Natural killer cell (primary cell): ENCODE data around the gene GUCY2C. TPM values are rescaled to one million over a fixed set of nuclear protein-coding genes. Genes with fewer than 3 reads are reported as not detected.

ENCODE experiments used
- ATAC-seq, 3 donors: fragments of 150-1000 bp in 2 of 3; fragments of 200-7000 bp in 1 of 3; cut with Tn5 transposase; 1 replicate in 1 of 3; 2 replicates in 2 of 3; pipeline ENCODE4 v1.10.0; 2021; ENCODE audit warnings: mild to moderate bottlenecking in 2 of 3, moderate library complexity in 2 of 3
- DNase-seq, 2 donors: peaks; one replicate each; pipeline versions ENCODE4 v3.0.0 to v3.0.0-alpha.2; 2013 to 2021; ENCODE audit warnings: mixed read lengths in 1 of 2
- H3K27ac ChIP-seq: one replicate; pipeline ENCODE4 v1.5.1; 2013; ENCODE audit warnings: mild to moderate bottlenecking, low read length
- H3K27me3 ChIP-seq: one replicate; pipeline ENCODE4 v1.6.1; 2013; ENCODE audit warnings: low read length; ENCODE audit not compliant: control insufficient read depth, insufficient read depth
- H3K36me3 ChIP-seq: one replicate; pipeline ENCODE4 v1.6.1; 2013; ENCODE audit warnings: low read length; ENCODE audit not compliant: control insufficient read depth, insufficient read depth
- H3K4me1 ChIP-seq: one replicate; pipeline ENCODE4 v1.6.1; 2013; ENCODE audit warnings: low read length; ENCODE audit not compliant: control insufficient read depth, insufficient read depth
- H3K4me3 ChIP-seq: one replicate; pipeline ENCODE4 v1.5.1; 2013; ENCODE audit warnings: low read length
- H3K9me3 ChIP-seq: one replicate; pipeline ENCODE4 v1.6.1; 2013; ENCODE audit warnings: low read length; ENCODE audit not compliant: control insufficient read depth, insufficient read depth
- H3K27ac Mint-ChIP-seq, 2 donors: one replicate each; pipeline ENCODE4 v1.8.0; 2022; ENCODE audit warnings: mild to moderate bottlenecking in 2 of 2, mixed read lengths in 2 of 2, moderate library complexity in 1 of 2
- H3K27me3 Mint-ChIP-seq, 2 donors: one replicate each; pipeline ENCODE4 v1.8.0; 2022; ENCODE audit warnings: low read depth in 2 of 2, mixed read lengths in 2 of 2
- H3K36me3 Mint-ChIP-seq: one replicate; pipeline ENCODE4 v1.8.0; 2022; ENCODE audit warnings: mixed read lengths
- H3K4me1 Mint-ChIP-seq, 2 donors: one replicate each; pipeline ENCODE4 v1.8.0; 2022; ENCODE audit warnings: mixed read lengths in 2 of 2
- H3K4me3 Mint-ChIP-seq: one replicate; pipeline ENCODE4 v1.8.0; 2022; ENCODE audit warnings: mild to moderate bottlenecking, moderate library complexity, mixed read lengths
- H3K9me3 Mint-ChIP-seq, 2 donors: one replicate each; pipeline ENCODE4 v1.8.0; 2022; ENCODE audit warnings: mixed read lengths in 2 of 2
- WGBS: methylation state at CpG from one replicate; pipeline ENCODE4 v1.1.7; 2013; ENCODE audit warnings: missing lambda C conversion rate; ENCODE audit not compliant: insufficient coverage; 5-methylcytosine and 5-hydroxymethylcytosine counted together
- intact Hi-C: fragments of 100-400 bp; cut with micrococcal nuclease; formaldehyde crosslinking; loops from one replicate; pipeline ENCODE4 v1.14.2; 2022
- total RNA-seq, 4 donors: library from RNA; stranded (reverse); fragments of 120-200 nt in 1 of 4; gene quantifications; one replicate each; pipeline versions ENCODE4 v1.2.3 to v1.2.4, GENCODE V29; 2013 to 2022
- TF ChIP-seq, protein P1 (sequence below): fragments of 200-600 bp; IDR thresholded peaks from one replicate; pipeline ENCODE4 v1.8.0; 2022; ENCODE audit warnings: antibody characterized with exemption

GUCY2C gene
- total RNA-seq, 3 donors from 2014 or later (not counting 1 experiment from before 2014, with no cell fraction given), result not detected

DNA sequence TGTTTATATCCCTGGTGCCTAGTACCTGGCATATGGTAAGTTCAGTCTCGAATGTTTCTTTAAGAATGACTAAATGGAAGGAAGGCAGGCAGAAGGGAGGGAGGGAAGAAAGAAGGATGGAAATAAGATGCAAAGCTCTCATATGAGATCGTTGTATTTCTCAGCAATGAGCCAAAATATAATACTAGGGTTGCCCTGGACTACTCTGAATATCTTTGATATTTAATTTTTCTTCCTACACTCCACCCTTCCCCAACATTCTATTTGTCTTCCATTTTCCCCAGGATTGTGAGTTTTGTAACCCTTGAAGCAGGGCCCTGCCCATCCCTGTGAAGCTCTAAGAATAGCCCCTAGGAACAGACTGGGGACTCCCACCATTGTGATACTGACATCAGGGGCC lies 43.9 kb downstream of the GUCY2C start:
- Histone ChIP-seq H3K27ac (no peak overlapping the region), H3K9me3 (no peaks in the 10 kb centered on the region), H3K4me3 (no peak overlapping the region), H3K4me1 (no peaks in the 10 kb centered on the region), H3K27me3 (no peaks in the 10 kb centered on the region), H3K36me3 (no peaks in the 10 kb centered on the region)
- Mint-ChIP-seq H3K4me3 (no peak overlapping the region), H3K27ac (no peak overlapping the region), H3K36me3 (no peaks in the 10 kb centered on the region), H3K9me3 (no peaks in the 10 kb centered on the region), H3K27me3 (peaks cover 8 to 25% of the 10 kb centered on the region in 2 donors), H3K4me1 (no peaks in the 10 kb centered on the region)
- TF ChIP-seq, protein P1, sequence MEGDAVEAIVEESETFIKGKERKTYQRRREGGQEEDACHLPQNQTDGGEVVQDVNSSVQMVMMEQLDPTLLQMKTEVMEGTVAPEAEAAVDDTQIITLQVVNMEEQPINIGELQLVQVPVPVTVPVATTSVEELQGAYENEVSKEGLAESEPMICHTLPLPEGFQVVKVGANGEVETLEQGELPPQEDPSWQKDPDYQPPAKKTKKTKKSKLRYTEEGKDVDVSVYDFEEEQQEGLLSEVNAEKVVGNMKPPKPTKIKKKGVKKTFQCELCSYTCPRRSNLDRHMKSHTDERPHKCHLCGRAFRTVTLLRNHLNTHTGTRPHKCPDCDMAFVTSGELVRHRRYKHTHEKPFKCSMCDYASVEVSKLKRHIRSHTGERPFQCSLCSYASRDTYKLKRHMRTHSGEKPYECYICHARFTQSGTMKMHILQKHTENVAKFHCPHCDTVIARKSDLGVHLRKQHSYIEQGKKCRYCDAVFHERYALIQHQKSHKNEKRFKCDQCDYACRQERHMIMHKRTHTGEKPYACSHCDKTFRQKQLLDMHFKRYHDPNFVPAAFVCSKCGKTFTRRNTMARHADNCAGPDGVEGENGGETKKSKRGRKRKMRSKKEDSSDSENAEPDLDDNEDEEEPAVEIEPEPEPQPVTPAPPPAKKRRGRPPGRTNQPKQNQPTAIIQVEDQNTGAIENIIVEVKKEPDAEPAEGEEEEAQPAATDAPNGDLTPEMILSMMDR, result no peak
- ATAC-seq (no peak), DNase-seq (no peak)
- 79% methylated on average over 2 of the region's 2 CpGs for WGBS
- intact Hi-C loops, result no loop called here

DNA sequence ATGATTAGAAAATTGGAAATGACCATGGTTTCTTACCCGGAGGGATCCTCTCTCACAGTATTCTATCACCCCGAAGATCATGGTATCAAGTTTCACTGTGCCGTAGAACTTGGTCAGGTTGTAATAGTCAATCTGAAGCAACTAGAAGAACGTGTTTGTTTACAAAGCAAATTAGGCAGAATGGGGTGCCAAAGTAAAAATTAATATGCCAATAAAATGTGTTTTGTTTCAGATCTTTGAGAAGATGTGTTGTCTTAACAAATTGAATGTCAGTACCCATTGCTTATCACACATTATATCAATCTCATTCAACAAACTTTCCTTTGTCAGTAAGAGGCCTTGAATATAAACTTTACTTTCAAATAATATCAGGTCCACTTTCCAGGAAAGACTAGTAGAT lies 45.0 kb downstream of the GUCY2C start:
- ATAC-seq (no peak), DNase-seq (no peak)
- H3K36me3 ChIP-seq, result no peaks in the 10 kb centered on the region
- no peak overlapping the region for H3K27ac ChIP-seq
- no peaks in the 10 kb centered on the region for H3K4me1 Mint-ChIP-seq
- H3K9me3 Mint-ChIP-seq, result no peaks in the 10 kb centered on the region
- no peaks in the 10 kb centered on the region for H3K9me3 ChIP-seq
- intact Hi-C loops, result no loop called here
- 90% methylated on average over 4 of the region's 4 CpGs for WGBS
- H3K4me1 ChIP-seq, result no peaks in the 10 kb centered on the region
- H3K36me3 Mint-ChIP-seq, result no peaks in the 10 kb centered on the region
- peaks cover 8 to 37% of the 10 kb centered on the region in 2 donors for H3K27me3 Mint-ChIP-seq
- TF ChIP-seq, protein P1, result no peak
- H3K27me3 ChIP-seq, result no peaks in the 10 kb centered on the region
- no peak overlapping the region for H3K27ac Mint-ChIP-seq
- no peak overlapping the region for H3K4me3 ChIP-seq
- H3K4me3 Mint-ChIP-seq, result no peak overlapping the region

DNA sequence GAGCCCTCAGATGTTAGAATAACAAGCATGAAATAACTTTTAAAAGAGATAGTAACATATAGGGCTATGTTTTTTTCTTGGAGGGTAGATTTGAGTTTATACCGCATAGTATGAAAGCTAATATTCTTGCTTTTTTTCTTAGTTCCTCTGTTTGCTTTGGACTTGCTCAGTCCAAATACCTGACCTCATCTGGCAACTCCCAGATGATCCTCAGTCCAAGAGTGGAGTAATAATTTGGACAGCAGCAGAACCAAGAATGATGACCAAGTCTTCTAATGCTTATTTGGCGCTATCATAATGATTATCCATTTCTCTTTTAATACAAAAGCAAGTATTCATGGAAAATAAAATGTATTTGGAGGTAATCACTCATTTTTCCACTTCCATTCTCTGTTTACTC lies 45.6 kb downstream of the GUCY2C start:
- ATAC-seq, result no peak
- Histone ChIP-seq H3K27me3 (no peaks in the 10 kb centered on the region), H3K9me3 (no peaks in the 10 kb centered on the region), H3K4me1 (no peaks in the 10 kb centered on the region), H3K27ac (no peak overlapping the region), H3K4me3 (no peak overlapping the region), H3K36me3 (no peaks in the 10 kb centered on the region)
- no peaks in the 10 kb centered on the region for H3K36me3 Mint-ChIP-seq
- no peak overlapping the region for H3K4me3 Mint-ChIP-seq
- no peak overlapping the region for H3K27ac Mint-ChIP-seq
- TF ChIP-seq, protein P1, result no peak
- intact Hi-C loops, result no loop called here
- H3K27me3 Mint-ChIP-seq, result peaks cover 11 to 37% of the 10 kb centered on the region in 2 donors
- 100% methylated on average over 1 of the region's 2 CpGs for WGBS
- no peaks in the 10 kb centered on the region for H3K4me1 Mint-ChIP-seq
- no peak for DNase-seq
- H3K9me3 Mint-ChIP-seq, result no peaks in the 10 kb centered on the region

DNA sequence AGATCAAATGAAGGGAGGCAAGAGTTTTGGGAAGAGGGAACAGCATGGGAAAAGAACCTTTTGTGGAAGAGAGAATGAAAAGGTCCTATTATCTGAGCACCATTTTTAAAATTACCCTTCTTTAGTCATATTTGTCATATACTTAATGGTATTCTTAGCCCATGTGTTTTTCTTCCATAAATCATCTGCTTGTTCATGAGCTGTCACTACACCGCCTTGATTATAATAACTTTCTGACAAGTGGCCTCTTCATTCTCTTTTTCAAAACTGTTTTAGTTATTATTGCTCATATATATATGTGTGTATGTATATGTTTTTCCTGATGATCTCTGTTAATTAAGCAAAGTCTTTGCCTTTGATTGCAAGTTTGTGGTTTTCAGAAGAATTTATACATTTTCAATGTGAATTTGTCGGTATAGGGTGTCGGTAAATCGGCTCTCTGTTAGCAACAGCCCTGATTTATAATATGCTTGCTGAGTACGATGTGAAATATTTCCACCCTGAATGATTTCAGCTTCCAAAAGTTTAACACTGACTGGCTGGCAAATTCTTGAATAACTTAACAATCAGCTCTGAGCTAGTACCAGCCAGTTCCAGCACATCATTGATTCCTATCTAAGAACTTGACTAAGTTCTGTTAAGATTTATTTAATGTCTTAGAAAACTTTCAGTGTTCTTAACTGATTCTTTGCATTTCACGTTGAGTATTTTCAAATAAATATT lies 49.2 kb downstream of the GUCY2C start:
- Histone ChIP-seq H3K36me3 (no peaks in the 10 kb centered on the region), H3K4me1 (peaks cover 4% of the 10 kb centered on the region), H3K27me3 (peaks cover 2% of the 10 kb centered on the region), H3K9me3 (no peaks in the 10 kb centered on the region), H3K4me3 (no peak overlapping the region), H3K27ac (no peak overlapping the region)
- Mint-ChIP-seq H3K9me3 (no peaks in the 10 kb centered on the region), H3K4me3 (no peak overlapping the region), H3K36me3 (no peaks in the 10 kb centered on the region), H3K27me3 (peaks cover 11 to 37% of the 10 kb centered on the region in 2 donors), H3K4me1 (peaks cover 14 to 15% of the 10 kb centered on the region in 2 donors), H3K27ac (no peak overlapping the region)
- no peak for ATAC-seq
- WGBS, result 92% methylated on average over 4 of the region's 6 CpGs
- intact Hi-C loops, result no loop called here
- DNase-seq, result no peak
- TF ChIP-seq, protein P1, result no peak
